ENCODE results near the gene COG4.
A peak's percentile ranks its signal among the peaks of the same experiment; 100 is the strongest.
"Not testable (repeated sequence)": the region's sequence is repeated elsewhere in the genome, so short reads cannot be mapped to it uniquely, and the experiment has no call there.

Gene COG4

GRCh38 chr16:70453892-70454221 is 69.5 kb downstream of the COG4 start:
- DNase-seq: no peak

DNA sequence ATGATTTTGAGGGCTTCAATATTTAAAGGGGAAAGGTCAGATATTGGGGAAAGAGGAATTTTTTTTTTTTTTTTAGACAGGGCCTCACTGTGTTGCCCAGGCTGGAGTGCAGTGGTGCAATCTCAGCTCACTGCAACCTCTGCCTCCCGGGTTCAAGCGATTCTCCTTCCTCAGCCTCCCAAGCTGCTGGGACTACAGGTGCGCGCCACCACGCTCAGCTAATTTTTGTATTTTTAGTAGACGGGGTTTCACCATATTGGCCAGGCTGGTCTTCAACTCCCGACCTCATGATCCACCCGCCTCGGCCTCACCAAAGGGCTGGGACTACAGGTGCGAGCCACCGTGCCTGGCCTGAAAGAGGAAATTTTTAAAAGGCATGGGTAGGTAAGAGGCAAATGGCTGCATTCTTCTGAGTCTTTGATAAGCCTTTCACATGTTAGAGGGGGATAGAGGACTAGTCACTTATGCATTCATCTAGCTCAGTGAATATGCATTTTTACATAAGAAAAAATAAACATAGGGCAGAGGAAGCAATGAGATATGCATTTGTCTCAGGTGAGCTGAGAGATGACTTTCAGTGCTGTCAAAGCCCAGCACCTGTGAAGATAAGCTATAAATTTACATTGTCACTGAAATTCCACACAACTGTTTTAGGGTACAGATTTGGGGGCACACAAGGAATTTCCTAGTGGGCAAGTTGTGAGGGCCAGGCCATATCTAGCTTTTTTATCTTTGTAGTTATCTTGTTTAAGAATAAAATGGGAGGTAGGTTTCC is 70.0 kb downstream of the COG4 start:
- DNase-seq: no peak

GRCh38 chr16:70451004-70451340 is 72.4 kb downstream of the COG4 start:
- not testable (repeated sequence) for DNase-seq

DNA sequence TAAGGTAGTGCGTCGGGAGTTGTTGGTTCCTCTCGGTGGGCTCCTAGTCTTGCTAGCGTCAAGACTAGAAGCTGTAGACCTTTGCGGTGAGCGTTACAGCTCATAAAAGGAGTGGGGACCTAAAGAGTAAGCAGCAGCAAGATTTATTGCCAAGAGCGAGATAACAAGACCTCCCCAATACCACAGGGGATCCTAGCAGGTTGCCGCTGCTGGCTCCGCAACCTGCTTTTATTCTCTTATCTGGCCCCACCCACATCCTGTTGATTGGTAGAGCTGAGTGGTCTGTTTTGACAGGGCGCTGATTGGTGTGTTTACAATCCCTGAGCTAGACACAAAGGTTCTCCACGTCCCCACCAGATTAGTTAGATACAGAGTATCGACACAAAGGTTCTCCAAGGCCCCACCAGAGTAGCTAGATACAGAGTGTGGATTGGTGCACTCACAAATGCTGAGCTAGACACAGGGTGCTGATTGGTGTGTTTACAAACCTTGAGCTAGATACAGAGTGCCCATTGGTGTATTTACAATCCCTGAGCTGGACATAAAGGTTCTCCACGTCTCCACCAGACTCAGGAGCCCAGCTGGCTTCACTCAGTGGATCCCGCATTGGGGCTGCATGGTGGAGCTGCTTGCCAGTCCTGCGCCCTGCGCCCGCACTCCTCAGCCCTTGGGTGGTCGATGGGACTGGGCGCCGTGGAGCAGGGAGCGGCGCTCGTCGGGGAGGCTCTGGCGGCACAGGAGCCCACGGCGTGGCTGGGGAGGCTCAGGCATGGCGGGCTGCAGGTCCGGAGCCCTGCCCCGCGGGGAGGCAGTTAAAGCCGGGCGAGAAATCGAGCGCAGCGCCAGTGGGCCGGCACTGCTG is 73.0 kb downstream of the COG4 start:
- DNase-seq: not testable (repeated sequence)

DNA sequence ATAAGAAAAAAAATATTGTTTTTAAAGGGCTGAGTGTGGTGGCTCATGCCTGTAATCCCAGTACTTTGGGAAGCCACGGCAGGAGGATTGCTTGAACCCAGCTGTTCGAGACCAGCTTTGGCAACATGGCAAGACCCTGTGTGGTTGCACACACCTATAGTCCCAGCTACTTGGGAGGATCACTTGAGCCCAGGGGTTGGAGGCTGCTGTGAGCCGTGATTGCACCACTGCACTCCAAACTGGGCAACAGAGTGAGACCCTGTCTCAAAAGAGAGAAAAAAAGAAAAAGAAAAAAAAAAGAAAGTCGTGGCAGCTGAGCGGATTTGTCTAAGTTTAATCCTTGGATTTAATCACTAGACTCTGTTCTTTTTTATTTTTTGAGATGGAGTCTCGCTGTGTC is 75.3 kb downstream of the COG4 start:
- no peak for DNase-seq

DNA sequence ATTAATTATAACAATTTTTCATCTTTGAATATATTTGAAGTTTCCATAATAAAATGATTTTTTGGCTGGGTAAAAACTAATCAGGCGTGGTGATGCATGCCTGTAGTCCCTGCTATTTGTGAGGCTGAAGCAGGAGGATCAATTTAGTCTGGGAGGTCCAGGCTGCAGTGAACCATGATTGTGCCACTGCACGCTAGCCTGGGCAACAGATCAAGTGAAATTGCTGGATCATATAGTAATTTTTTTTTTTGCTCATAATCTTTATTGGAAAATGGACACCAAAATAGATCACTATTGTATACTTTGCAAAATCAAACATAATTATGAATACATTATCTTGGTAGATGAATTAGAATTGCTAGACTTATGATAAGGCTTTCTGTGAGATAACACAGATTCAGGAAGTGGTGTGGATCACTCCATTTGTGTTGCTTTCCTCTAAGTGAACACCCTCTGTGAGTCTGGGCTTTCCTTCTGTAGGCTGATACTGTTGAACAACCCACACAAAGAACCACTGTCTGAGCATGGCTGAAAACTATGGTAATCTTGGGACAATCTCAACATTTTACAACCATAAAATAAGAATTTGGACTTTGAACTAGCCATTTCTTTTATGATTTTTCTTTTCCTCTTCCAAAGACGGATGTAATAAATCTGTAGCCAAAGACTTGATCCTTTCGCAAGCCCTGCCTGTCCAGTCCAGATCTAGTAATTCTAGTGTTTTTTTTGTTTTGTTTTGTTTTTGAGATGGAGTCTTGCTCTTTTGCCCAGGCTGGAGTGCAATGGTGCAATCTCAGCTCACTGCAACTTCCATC is 78.9 kb downstream of the COG4 start:
- DNase-seq: peak; percentile 23

DNA sequence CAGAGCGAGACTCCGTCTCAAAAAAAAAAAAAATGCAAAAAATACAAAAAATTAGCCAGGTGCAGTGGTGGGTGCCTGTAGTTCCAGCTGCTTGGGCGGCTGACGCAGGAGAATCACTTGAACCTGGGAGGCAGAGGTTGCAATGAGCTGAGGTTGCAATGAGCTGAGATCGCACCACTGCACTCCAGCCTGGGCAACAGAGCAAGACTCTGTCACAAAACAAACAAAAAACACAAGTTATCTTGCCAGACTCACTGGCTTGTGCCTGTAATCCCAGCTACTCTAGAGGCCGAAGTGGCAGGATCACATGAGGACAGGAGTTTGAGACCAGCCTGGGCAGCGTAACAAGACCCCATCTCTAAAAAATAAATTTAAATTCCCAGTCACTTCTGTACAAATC is 81.0 kb downstream of the COG4 start:
- no peak for DNase-seq

DNA sequence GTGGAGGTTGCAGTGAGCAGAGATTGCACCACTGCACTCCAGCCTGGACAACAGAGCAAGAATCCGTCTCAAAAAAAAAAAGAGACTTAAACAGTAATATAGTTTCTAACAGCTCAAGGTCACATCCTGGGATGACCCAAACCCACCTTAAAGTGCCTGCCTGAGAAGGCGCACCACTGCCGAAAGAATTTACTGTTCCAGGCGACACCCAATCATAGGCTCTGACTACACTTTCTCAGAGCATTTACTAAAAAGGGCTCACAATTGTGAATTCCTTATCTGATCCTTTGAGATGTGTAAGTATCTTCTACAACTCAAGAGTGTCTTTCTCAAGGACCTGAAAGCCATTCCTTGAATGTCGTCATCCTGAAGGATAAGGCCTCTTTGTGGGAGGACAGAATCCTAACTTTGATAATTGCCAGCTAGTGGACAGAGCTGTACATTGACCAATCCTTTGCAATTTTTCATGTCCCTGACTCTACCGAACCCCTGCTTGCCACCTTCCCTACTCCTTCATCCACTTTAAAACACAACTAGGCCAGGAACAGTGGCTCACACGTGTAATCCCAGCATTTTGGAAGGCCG is 81.9 kb downstream of the COG4 start:
- no peak for DNase-seq

GRCh38 chr16:70440009-70440692 is 83.2 kb downstream of the COG4 start:
- no peak for DNase-seq

GRCh38 chr16:70438969-70439862 is 84.1 kb downstream of the COG4 start, which contains the start of gene ST3GAL2:
ST3GAL2 (minus strand) TSS chr16:70439100; CDS start chr16:70398530, 40,570 bp downstream.
- peak; percentile 91 for DNase-seq

DNA sequence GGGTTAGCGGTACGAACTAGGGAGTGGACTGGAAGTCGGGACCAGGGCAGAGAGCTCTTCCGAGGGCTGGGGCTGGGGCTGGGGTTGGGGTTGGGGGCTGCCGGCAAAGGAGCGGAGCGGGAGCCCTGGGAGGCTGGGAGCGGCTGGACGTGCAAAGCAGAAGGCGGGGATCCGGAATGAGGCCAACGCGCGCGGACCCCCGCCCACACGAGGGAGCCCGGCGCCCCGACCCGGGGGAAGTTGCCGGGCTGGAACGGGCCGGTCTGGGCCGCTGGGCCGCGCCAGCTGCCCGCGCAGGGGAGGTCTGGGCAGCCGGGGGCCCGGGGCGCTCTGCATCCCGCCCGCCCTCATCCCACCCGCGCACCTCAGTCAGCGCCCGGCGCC is 84.8 kb downstream of the COG4 start:
- DNase-seq: no peak

DNA sequence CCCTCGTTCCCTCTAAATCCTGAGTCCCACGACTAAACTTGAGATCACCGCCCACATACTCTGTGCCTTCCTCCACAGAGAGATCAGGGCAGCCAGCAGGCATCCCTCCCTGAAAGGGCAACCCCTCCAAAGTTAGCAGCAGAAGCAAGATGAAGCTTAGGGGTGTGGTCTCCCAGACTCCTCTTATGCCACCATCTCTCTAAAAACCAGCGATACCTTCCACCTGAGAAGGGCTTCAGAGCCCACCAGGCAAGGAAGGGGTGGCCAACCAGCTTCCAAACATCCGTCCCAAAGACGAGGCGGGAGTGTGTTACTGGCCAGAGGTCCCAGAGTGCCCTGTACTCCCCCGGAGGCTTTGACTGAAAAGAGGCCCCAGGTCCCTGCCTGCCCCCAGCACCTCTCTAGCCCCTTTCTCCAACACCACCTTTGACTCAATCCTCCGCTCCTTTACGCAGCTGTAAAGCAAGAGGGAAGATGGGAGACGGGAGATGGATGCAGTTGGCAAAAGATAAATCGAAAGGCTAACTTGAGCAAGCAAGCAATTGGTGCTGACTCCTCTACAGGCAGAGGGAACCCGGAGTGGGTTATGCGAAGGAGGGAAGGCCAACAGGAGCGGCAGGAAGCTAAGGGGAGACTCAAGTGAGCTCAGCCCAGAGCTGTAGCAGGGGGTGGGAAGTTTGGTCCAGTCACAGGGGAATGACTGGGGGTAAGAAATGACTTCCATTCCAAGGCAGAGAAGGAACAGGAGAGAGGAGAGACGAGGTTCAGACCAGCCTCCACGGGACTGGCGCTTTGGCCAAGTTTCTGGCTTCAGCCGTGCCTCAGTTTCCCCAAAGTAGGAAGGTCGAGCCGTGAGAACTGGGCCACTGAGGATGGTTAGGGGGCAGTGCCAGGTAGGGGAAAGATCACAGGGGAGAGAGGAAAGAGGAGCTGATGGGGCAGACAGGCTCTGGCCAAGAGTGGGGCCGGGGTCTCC is 85.5 kb downstream of the COG4 start:
- peak; percentile 70 for DNase-seq

GRCh38 chr16:70437017-70437581 is 86.3 kb downstream of the COG4 start:
- DNase-seq: no peak

DNA sequence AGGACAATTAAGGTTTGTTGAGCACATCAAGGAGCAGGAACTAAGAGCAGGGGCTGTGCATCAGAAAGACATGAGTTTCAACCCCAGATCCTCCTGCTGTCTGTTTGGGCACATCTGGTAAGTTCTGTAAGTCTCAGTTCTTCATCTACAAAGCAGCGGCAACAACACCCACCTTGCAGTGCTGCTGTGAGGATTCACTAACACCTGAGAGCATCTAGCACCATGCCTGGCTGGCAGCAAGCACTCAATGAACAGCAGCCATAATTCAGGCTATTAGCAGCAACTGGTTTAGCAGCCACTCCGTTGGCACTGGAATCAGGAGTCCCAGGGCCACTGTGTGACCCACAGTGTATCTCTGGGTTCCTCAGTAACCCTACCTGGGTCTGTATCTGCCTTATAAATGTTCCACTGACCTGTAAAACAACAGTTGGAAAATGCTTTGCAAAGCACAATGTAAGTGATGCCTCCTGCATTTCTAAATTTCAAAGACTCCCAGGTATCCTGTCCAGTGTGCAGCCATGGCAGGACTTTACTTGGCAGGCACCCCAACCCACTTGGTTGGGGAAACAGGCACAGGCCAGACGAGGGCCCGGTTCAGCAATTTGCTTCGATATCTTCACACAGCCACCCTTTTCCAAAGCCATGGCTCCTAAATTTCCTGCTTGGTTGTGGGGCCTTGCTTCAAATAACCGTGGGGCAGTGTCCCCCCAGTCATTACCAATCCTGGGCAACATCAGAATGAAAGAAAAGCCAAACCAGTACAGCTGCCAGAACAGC is 88.7 kb downstream of the COG4 start:
- no peak for DNase-seq

DNA sequence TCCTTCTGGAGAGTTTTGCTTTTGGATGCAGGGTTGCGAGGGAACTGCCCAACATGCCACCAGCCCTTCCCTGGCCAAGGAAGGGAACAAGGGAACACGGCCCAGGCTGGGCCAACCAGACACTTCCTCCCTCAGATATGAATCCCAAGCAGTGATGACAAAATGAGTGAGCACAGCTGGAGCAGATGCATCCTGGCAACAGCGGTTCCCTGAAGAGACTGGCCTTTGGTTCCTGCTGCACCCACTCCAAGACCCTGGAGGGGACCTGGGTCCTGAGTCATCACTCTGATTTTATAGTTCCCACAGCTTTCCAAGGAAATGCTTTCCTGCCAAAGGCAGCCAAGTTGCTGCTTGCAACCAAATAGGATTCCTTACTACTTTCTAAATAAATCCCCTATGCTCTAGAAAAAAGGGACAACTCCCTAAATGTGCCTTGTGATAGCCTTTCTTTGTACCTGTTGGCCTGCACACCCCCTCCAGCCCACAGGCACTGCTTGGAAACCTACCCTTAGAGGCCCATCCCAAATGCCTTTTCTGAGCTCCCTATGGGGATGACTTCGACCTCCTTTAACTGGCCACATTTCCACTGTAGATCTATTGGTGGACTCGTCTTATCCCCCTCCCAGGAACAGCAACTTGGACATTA is 89.8 kb downstream of the COG4 start:
- peak; percentile 40 for DNase-seq

DNA sequence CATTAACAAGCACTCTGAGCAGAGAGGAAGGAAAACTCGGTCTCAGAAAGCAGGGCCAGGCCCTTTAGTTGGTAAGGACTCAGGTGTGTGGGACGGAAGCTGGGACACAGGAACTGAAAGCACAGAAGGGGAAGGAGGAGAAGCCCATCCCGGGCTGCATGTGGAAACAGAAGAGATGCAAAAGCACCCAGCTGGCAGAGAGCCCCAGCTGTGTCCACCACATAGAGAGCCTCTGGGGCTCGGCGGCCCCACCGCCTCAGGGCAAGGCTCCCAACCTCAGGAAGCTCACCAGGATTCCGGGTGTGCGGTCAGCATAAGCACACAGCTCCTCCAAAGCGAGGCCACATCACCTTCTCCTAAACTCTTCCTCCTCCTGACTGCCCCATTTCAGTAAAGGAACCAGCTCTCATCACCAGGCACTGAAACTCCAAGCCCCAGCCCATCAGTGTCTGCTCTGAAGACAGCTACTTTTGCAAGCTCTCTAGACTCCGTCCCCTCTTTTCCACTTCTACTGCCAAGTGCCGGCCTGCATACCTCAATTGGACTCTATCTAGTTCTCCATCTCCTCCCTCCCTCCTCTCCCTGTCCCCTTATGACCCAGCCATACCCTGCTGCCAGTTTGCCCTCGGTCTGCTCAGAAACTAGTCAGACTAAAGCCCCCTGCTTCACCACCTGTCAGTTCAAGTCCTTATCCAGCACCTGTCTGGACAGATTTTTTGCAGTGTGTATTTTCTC is 90.5 kb downstream of the COG4 start:
- peak; percentile 78 for DNase-seq

DNA sequence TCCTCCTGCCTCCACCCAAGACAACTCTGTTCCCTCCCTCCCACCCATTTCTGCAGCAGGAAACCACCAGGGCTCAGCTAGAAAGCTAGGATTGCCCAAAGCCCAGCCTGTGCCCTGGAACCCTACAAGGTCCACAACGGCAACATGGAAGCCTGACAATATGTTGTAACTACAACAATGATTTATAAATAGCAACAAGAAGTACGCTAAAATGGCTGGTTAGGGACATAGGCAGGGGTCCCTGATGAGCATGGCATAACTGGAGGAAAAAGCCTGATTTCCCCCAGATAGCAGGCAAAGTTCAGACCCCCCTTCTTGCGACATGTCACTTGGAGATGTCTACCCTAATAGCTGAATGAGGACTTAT is 91.0 kb downstream of the COG4 start:
- peak; percentile 49 for DNase-seq

Data from inflammatory macrophage treated with lipopolysaccharide for 4 hours (primary cell).